SIG-M5 (cell line): ENCODE data around the gene NEDD9.

Experiments
- DNase-seq: peaks from one replicate; lab custom pipeline; 2025; lab: John Stamatoyannopoulos, UW

Gene NEDD9

DNA sequence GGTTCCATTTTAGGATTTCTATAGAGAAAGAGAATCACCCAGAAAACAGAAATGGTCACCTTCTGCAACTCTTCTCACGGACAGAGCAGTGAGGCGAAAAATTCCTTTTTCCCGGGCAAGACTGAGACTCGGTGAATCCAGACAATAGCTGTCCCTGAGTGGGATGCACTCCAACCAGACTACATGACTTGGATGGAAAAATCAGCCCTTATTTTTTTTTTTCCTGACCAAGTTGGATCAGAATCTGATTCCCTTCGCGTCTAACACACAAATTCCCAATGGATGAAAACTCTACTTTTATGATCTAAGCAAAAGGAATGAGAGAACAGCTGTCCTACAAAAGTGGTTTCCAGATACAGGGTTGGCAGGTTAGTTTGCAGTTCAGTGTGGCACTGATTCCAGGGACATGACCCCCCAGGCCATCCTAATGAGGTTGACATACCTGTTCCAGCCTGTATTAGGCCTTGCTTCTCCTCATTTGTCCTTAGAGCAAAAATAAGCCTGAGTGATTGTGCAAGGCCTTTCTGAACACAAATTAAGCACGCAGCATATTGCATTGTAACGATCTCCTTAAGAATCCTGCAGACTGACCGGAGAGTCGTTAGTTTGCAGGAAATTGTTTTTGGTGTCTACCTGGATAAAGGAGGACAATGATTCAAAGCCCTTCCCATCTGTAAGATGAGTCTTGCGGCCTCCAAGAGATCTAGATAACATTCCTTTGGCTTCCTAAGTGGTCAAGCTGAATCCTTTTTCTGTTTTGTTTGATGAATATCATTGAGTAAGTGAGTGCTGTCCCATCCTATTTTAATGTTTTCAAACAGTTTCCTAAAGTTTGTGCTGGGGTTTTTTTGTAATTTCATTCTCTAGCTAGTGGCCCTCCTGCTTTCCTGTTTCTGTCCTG, 1.5 kb upstream of the NEDD9 start:
- no peak for DNase-seq

DNA sequence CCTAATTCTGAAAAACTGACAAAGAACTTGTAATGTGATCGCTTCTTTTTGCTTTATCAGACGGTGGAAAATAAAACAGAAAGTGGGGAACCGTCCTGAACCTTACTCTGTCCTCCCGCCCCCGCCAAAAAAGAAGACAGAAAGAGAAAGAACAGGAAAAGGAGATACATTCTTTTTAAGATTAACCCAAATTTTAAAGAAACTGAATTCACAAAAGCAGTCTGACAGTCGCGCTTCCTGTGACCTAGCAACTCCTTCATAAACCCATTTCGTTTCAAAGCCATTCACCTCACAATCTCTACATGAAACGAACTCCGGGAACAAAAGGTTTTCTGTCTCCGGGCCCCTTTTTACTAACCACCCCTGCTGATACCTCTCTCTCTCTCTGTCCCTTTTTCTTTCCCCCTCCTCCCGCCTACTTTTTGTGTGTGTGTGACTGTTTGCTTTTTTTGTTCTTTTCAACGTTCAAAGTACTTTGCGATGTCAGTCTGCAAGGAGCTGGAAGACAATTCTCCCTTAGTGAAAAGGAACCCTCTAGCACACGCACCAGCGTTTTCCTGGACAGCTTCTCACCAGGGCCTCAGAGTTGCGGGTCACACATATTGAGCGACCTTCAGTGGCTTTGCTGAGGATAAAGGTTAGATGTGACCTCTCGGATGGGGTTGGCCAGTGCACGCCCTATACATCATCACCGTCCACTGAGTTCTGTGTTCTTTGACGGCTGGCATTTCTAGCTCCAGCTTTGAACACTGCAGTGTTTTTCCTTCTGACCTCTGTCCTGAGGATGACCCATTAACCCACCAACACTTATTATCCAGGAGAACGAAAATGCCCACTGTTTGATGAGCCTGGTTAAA, 530 bp upstream of the NEDD9 start:
- no peak for DNase-seq

DNA sequence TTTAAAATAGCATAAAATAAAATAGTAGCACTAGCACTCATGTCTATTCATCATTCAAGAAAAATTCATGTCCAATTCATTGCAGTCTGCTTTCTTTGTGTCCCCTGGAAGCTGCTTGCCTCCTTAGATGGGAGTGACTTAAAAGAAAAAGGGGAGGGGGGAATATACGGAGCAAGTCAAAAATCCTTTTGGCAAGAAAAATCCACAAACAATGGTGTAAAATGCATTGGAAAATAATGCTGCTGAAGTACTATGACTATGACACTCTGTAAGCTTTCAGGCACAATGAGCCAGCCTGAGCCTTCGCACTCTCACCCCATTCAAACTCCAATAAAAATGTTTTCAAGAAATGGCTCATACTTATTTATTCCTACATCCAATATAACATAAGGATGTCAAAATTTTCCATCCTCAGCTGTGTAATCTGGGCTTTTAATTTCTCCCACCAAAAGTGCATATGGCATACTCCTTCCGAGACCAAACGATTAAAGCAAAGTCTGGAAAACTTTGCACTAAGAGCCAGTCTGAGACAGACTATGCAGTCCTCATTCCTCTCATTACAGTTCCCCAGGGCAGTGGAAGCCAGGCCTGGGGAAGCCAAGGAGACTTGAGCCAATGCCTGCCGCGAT, 790 bp downstream of the NEDD9 start:
- DNase-seq, result no peak

- no peak for DNase-seq
These were observed 1.4 kb downstream of the NEDD9 start for GRCh38 chr6:11231108-11231463.

- DNase-seq, result no peak
These were observed 2.0 kb downstream of the NEDD9 start for GRCh38 chr6:11230158-11231107.

GRCh38 chr6:11229655-11230046, 2.8 kb downstream of the NEDD9 start:
- DNase-seq, result no peak

- DNase-seq, result no peak
These were observed 3.4 kb downstream of the NEDD9 start for GRCh38 chr6:11228935-11229654.

- DNase-seq, result no peak
These were observed 4.8 kb downstream of the NEDD9 start for GRCh38 chr6:11227698-11228097.

GRCh38 chr6:11226005-11226404, 6.5 kb downstream of the NEDD9 start:
- DNase-seq, result no peak

DNA sequence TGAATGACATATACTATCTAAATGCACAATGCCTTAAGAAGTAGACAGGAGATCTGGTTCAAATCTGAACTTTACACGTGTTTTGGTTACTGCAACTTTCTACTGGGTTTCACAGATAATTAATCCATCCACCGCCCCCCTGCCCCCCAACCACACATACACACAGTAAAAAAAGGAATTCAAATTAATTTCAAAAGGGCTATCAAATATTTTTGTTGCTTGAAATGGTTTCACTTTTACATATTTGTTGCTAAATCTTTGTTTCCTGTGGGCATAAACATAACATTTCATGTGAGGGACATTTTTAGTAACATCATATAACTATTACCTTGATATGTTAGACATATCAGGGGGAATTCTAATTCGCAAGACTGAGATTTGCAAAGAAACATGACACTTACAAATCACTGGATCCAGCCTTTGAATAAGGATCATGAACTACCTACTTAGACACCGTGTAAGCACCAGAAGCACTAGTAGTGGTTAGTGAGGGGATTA, 7.5 kb downstream of the NEDD9 start:
- DNase-seq, result no peak

GRCh38 chr6:11224252-11224965, 8.1 kb downstream of the NEDD9 start:
- no peak for DNase-seq

GRCh38 chr6:11223286-11223864, 9.1 kb downstream of the NEDD9 start:
- DNase-seq, result no peak

DNA sequence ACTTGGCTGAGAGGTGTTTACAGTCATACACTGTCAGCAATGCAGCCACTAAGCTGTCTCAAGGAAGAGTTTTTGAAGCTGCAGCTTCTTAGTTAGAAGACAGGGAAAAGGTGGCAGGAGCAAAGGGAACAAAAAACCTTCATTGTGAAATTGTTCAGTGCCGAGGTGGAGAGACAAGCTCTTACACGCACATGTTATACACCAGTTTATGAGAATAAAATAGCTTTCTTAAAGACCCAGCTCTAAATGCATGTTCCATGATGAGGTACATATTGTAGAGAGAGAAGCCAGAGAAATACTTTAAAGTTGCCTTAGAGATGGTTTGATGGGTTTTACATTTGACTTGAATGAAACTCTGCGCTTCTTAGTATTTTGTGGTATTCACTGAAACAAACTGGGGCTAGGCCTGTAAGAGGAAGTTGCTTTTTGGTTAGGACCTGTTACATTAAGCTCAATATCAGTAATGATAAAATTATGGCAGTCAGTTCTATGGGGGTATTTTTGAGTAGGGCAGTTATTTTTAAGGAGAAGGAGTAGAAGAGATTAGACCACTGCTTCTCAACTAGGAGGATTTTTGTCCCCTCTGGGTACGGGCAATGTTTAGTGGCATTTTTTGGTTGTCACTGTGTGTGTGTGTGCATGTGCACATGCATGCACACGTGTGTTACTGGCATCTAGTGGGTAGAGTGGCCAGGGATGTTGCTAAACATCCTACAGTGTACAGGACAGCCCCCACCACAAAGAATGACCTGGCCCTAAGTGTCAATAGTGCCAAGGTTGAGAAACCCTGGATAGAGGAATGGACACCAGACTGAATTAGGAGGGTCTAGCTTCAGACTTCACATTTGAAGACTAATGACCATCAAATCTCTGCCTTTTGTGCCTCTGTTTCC, 9.8 kb downstream of the NEDD9 start:
- DNase-seq, result no peak

DNA sequence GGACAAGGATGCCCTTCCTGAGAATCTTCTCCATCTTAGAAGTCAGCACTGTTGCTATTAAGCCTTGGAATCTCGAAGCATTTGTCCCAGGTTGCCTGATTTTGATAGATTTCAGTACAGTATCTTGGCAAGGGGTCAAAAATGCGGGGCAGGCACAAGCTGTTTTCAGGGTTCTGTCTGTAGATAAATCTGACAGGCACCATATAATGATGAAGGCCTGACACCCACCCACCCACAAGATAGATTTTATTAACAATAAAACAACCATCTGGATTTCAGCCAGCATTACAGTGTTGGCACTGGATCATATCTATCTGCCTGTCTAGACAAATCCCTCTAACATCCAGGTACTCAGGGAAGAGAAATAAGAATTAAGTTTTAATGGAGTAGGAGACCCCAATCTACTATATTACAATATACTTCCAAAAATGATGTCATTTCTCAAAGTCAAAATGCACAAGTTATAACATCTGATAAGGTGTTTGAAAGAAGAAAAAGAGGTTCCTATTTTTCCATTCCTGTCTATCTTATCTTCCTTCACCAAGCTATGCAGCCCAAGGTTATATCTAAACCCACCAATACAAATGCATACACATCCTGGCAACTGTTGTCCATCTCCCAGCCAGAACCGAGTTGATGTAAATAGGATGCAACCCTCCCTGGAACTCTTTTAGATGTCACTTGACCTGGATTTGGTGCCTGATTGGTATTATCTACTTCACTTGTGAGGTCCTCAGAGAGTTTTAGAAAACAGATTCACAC, 10.7 kb downstream of the NEDD9 start:
- no peak for DNase-seq

- DNase-seq, result no peak
These were observed 13.1 kb downstream of the NEDD9 start for GRCh38 chr6:11219400-11219834.

GRCh38 chr6:11218538-11219399, 13.7 kb downstream of the NEDD9 start:
- DNase-seq, result no peak

GRCh38 chr6:11218102-11218442, 14.4 kb downstream of the NEDD9 start:
- DNase-seq, result no peak
